Neural progenitor cell (in vitro differentiated cells): ENCODE measurements around the gene TNIK.

Experiments used
- CTCF ChIP-seq: fragments of 200-600 bp; sonication (generic); IDR thresholded peaks from 2 replicates; pipeline ENCODE4 v1.5.1; 2017; ENCODE audit warnings: antibody characterized with exemption, mild to moderate bottlenecking
- EZH2 ChIP-seq: fragments of 200-600 bp; sonication (generic); IDR thresholded peaks from 2 replicates; pipeline ENCODE4 v1.6.1; 2017; ENCODE audit warnings: antibody characterized with exemption, mild to moderate bottlenecking, moderate library complexity
- EZH2phosphoT487 ChIP-seq: fragments of 200-600 bp; sonication (generic); IDR thresholded peaks from 2 replicates; pipeline ENCODE4 v1.6.1; 2017; ENCODE audit warnings: antibody characterized with exemption

GRCh38 chr3:171429635-171430034 is 30.6 kb downstream of the TNIK start:
- no peak for TF ChIP-seq CTCF
- TF ChIP-seq EZH2: no peak
- no peak for TF ChIP-seq EZH2phosphoT487
